HepG2 (cell line): ENCODE measurements around the gene LYRM4. TPM values are rescaled to one million over a fixed set of nuclear protein-coding genes. Genes with fewer than 3 reads are reported as not detected.

Experiments
- ATAC-seq: fragments of 200-7000 bp; cut with Tn5 transposase; 3 replicates; pipeline ENCODE4 v1.9.1; 2020; ENCODE audit warnings: mild to moderate bottlenecking, moderate library complexity
- BruUV-seq: library from RNA; stranded (reverse); fragments of 400-500 nt; replicated peaks from 2 replicates; lab custom pipeline; 2021; lab: Mats Ljungman, UMichigan
- CTCF ChIA-PET: fragments of 300-600 bp; formaldehyde crosslinking; extraction: SDS; loops from one replicate; lab custom pipeline; 2021; ENCODE audit warnings: low total read pairs, inconsistent platforms, low intra/inter-chr PET ratio; lab: Yijun Ruan, JAX
- POLR2A ChIA-PET: fragments of 350-600 bp; sonication (Branson Sonifier 250); formaldehyde crosslinking; loops from one replicate; lab custom pipeline; 2020; ENCODE audit warnings: antibody characterized with exemption, inconsistent platforms; lab: Yijun Ruan, JAX
- DNase-seq: peaks from one replicate; pipeline ENCODE4 v3.0.0-alpha.2; 2015; ENCODE audit warnings: low spot score
- FAIRE-seq: peaks from 3 replicates; lab custom pipeline; 2011; peaks lifted over from hg19 to GRCh38; lab: Jason Lieb, UNC
- H2AFZ ChIP-seq: one replicate; pipeline ENCODE4 v1.6.1; 2011; ENCODE audit warnings: low read length, inconsistent platforms
- H3K27ac ChIP-seq: fragments of 300-600 bp; 3 replicates; pipeline ENCODE4 v1.8.0; 2011; ENCODE audit warnings: mixed run types, mild to moderate bottlenecking, mixed read lengths, low read length, inconsistent platforms; ENCODE audit not compliant: insufficient read depth; ENCODE audit errors: extremely low read length
- H3K27me3 ChIP-seq, 2 experiments: fragments of 200-600 bp in 1 of 2; 2 replicates in 1 of 2; 3 replicates in 1 of 2; pipeline versions ENCODE4 v1.6.0 to v1.8.0; 2011; ENCODE audit warnings: low read length in 2 of 2, mild to moderate bottlenecking in 2 of 2, moderate library complexity in 2 of 2, inconsistent platforms in 1 of 2; ENCODE audit not compliant: insufficient read depth in 2 of 2, control insufficient read depth in 1 of 2
- H3K36me3 ChIP-seq, 2 experiments: fragments of 200-600 bp in 1 of 2; replicated peaks in 1 of 2; 2 replicates in 1 of 2; 3 replicates in 1 of 2; pipeline versions ENCODE4 v1.5.1 to v1.8.0; 2011; ENCODE audit warnings: low read length in 2 of 2, inconsistent platforms in 1 of 2; ENCODE audit not compliant: insufficient read depth in 2 of 2, control insufficient read depth in 1 of 2
- H3K4me1 ChIP-seq: 2 replicates; pipeline ENCODE4 v1.5.1; 2012; ENCODE audit warnings: low read length, inconsistent platforms; ENCODE audit not compliant: insufficient read depth
- H3K4me2 ChIP-seq: 2 replicates; pipeline ENCODE4 v1.6.0; 2011; ENCODE audit warnings: low read depth, low read length, inconsistent platforms
- H3K4me3 ChIP-seq, 3 experiments: fragments of 200-600 bp in 1 of 3; sonication (generic), shearing (Covaris generic) in 1 of 3; replicated peaks in 1 of 3; 2 replicates each; pipeline ENCODE4 v1.5.1; 2011 to 2016; ENCODE audit warnings: low read length in 3 of 3, inconsistent platforms in 2 of 3, low read depth in 2 of 3, mild to moderate bottlenecking in 2 of 3, control low read depth in 1 of 3, mixed read lengths in 1 of 3; ENCODE audit not compliant: insufficient read depth in 1 of 3
- H3K79me2 ChIP-seq: one replicate; pipeline ENCODE4 v1.6.1; 2011; ENCODE audit warnings: low read length, inconsistent platforms; ENCODE audit not compliant: insufficient read depth
- H3K9ac ChIP-seq: 2 replicates; pipeline ENCODE4 v1.6.0; 2011; ENCODE audit warnings: mild to moderate bottlenecking, low read depth, low read length, inconsistent platforms; ENCODE audit not compliant: insufficient read depth
- H3K9me3 ChIP-seq: 2 replicates; pipeline ENCODE4 v1.5.1; 2012; ENCODE audit warnings: mild to moderate bottlenecking, low read length
- H4K20me1 ChIP-seq: 2 replicates; pipeline ENCODE4 v1.6.0; 2011; ENCODE audit warnings: inconsistent platforms, mild to moderate bottlenecking, low read length, moderate library complexity; ENCODE audit not compliant: insufficient read depth
- ADNP ChIP-seq: sonication (generic); formaldehyde crosslinking; IDR thresholded peaks from 2 replicates; pipeline ENCODE4 v1.4.0; 2020; ENCODE audit warnings: missing genetic modification reagents
- AGO1 ChIP-seq: fragments of 200-400 bp; formaldehyde crosslinking; IDR thresholded peaks from 2 replicates; pipeline ENCODE4 v1.6.1; 2017; ENCODE audit warnings: mild to moderate bottlenecking, low read depth, low read length, moderate library complexity; ENCODE audit not compliant: poor library complexity, severe bottlenecking
- FOXC1 ChIP-seq: sonication (generic); formaldehyde crosslinking; IDR thresholded peaks from 2 replicates; pipeline ENCODE4 v1.8.0; 2022; ENCODE audit warnings: mild to moderate bottlenecking, missing genetic modification reagents, borderline replicate concordance
- FOXM1 ChIP-seq: sonication (generic); formaldehyde crosslinking; IDR thresholded peaks from 2 replicates; pipeline ENCODE4 v1.5.0; 2020; ENCODE audit warnings: missing genetic modification reagents
- HDAC1 ChIP-seq: sonication (generic); formaldehyde crosslinking; IDR thresholded peaks from 2 replicates; pipeline ENCODE4 v1.5.1; 2020; ENCODE audit warnings: mild to moderate bottlenecking, missing genetic modification reagents
- HNF4G ChIP-seq, 2 experiments: sonication (generic) in 1 of 2; formaldehyde crosslinking in 1 of 2; IDR thresholded peaks; 2 replicates each; pipeline versions ENCODE4 v1.4.0 to v1.6.1; 2011 to 2020; ENCODE audit warnings: borderline replicate concordance in 2 of 2, low read depth in 2 of 2, mild to moderate bottlenecking in 2 of 2, low read length in 1 of 2, missing genetic modification reagents in 1 of 2, moderate library complexity in 1 of 2
- JUNB ChIP-seq: sonication (generic); formaldehyde crosslinking; IDR thresholded peaks from 2 replicates; pipeline ENCODE4 v1.8.0; 2022; ENCODE audit warnings: missing genetic modification reagents, mild to moderate bottlenecking, borderline replicate concordance
- MED8 ChIP-seq: sonication (generic); formaldehyde crosslinking; IDR thresholded peaks from 2 replicates; pipeline ENCODE4 v1.8.1; 2023; ENCODE audit warnings: mild to moderate bottlenecking, missing genetic modification reagents; ENCODE audit not compliant: insufficient replicate concordance
- PBX3 ChIP-seq: sonication (generic); formaldehyde crosslinking; IDR thresholded peaks from 2 replicates; pipeline ENCODE4 v1.8.1; 2023; ENCODE audit warnings: missing genetic modification reagents, inconsistent platforms, borderline replicate concordance
- RFX3 ChIP-seq: IDR thresholded peaks from 2 replicates; pipeline ENCODE4 v1.6.1; 2016; ENCODE audit warnings: missing biosample characterization, missing genetic modification reagents
- SAP130 ChIP-seq: IDR thresholded peaks from 2 replicates; pipeline ENCODE4 v1.6.1; 2016; ENCODE audit warnings: low read depth
- ZNF503 ChIP-seq: sonication (generic); formaldehyde crosslinking; IDR thresholded peaks from 2 replicates; pipeline ENCODE4 v1.4.0; 2020; ENCODE audit warnings: missing genetic modification reagents
- ZNF598 ChIP-seq: sonication (generic); formaldehyde crosslinking; IDR thresholded peaks from 2 replicates; pipeline ENCODE4 v1.5.1; 2020; ENCODE audit warnings: mild to moderate bottlenecking, missing genetic modification reagents, borderline replicate concordance
- ZNF780A ChIP-seq: sonication (generic); formaldehyde crosslinking; IDR thresholded peaks from 2 replicates; pipeline ENCODE4 v1.8.0; 2022; ENCODE audit warnings: mild to moderate bottlenecking, missing genetic modification reagents, moderate library complexity
- ZZZ3 ChIP-seq: sonication (generic); formaldehyde crosslinking; IDR thresholded peaks from 2 replicates; pipeline ENCODE4 v1.4.0; 2020; ENCODE audit warnings: missing genetic modification reagents, mild to moderate bottlenecking, borderline replicate concordance
- WGBS: methylation state at CpG from one replicate; pipeline ENCODE4 v1.1.6; 2017; ENCODE audit warnings: low lambda C conversion rate; 5-methylcytosine and 5-hydroxymethylcytosine counted together
- in situ Hi-C: cut with HindIII; loops from 2 replicates; pipeline ENCODE4 v1.10.0; 2017; ENCODE audit warnings: low pct_unique_long_range_greater_than_20kb; ENCODE audit not compliant: extremely low pct_ligation_motif_present
- intact Hi-C: fragments of 100-400 bp; cut with micrococcal nuclease; formaldehyde crosslinking; loops from one replicate; pipeline ENCODE4 v1.10.0; 2022; ENCODE audit not compliant: unreplicated experiment
- polyA plus RNA-seq, 8 experiments: library from polyadenylated mRNA; depleted of rRNA in 3 of 8; stranded (reverse) in 7 of 8; unstranded in 1 of 8; fragments of >200 nt; fragmentation: Illumina TruSeq in 4 of 8; extraction: Trizol in 4 of 8; gene quantifications; 2 replicates each; pipeline versions ENCODE4 v1.2.1 to v1.2.3, GENCODE V29; 2011 to 2016; ENCODE audit warnings: low read depth in 4 of 8, missing spikeins in 1 of 8, mixed read lengths in 1 of 8; ENCODE audit not compliant: insufficient read depth in 1 of 8
- total RNA-seq, 5 experiments: library from RNA; depleted of rRNA; stranded (reverse); fragments of >200 nt; fragmentation: Illumina TruSeq; extraction: Trizol; gene quantifications; 2 replicates each; pipeline ENCODE4 v1.2.3, GENCODE V29; 2016; ENCODE audit warnings: low read depth in 1 of 5

The LYRM4 gene
- total and polyA plus RNA-seq, 2 of the 13 experiments (the other 11 are each of a cell fraction or from before 2014, with no cell fraction given): 64.6 to 67.5 TPM

- Histone ChIP-seq H3K4me3 (no peak overlapping the region), H2AFZ (no peak overlapping the region), H3K9me3 (no peaks in the 10 kb centered on the region), H3K9ac (no peak overlapping the region), H4K20me1 (no peaks in the 10 kb centered on the region), H3K79me2 (peaks cover 4% of the 10 kb centered on the region), H3K27ac (no peak overlapping the region), H3K27me3 (no peaks in the 10 kb centered on the region), H3K4me1 (peaks cover 33% of the 10 kb centered on the region), H3K4me2 (no peak overlapping the region), H3K36me3 (peaks cover 9 to 35% of the 10 kb centered on the region in 2 experiments)
- TF ChIP-seq ZZZ3 (CRISPR knock-in tag) (no peak), PBX3 (CRISPR knock-in tag) (no peak)
- ChIA-PET CTCF (no interaction called here), POLR2A (no interaction called here)
- ATAC-seq: no peak
- DNase-seq: no peak
- no peak for FAIRE-seq
- no TSS peak for BruUV-seq
- intact Hi-C loops: no loop called here
- 99% methylated on average over 4 of the region's 4 CpGs for WGBS
- in situ Hi-C loops: no loop called here
Observed at GRCh38 chr6:5237805-5238204, 22.9 kb downstream of the LYRM4 start.

GRCh38 chr6:5235830-5236229 lies 24.9 kb downstream of the LYRM4 start:
- H3K27ac ChIP-seq: peak overlapping the region; percentile 60
- no TSS peak for BruUV-seq
- ATAC-seq (peak; percentile 80), FAIRE-seq (no peak), DNase-seq (peak; percentile 51)
- no peaks in the 10 kb centered on the region for H3K27me3 ChIP-seq
- H3K4me1 ChIP-seq: peaks cover 53% of the 10 kb centered on the region
- no peak overlapping the region for H2AFZ ChIP-seq
- H4K20me1 ChIP-seq: no peaks in the 10 kb centered on the region
- peaks cover 9 to 32% of the 10 kb centered on the region in 2 experiments for H3K36me3 ChIP-seq
- no peak overlapping the region for H3K9ac ChIP-seq
- intact Hi-C loops (no loop called here), in situ Hi-C loops (no loop called here)
- no peaks in the 10 kb centered on the region for H3K9me3 ChIP-seq
- H3K4me3 ChIP-seq: no peak overlapping the region; a peak in 1 of 6 replicates
- 37% methylated on average over 2 of the region's 2 CpGs for WGBS
- peak overlapping the region; percentile 41 for H3K4me2 ChIP-seq
- ChIA-PET CTCF (no interaction called here), POLR2A (interaction anchor here (1.0 kb wide), 1 partner anchor 25 kb away, joined by 5 read pairs; the partner anchor contains the start of genes FARS2 and LYRM4)
- H3K79me2 ChIP-seq: peaks cover 8% of the 10 kb centered on the region
- no peak for TF ChIP-seq MED8
- TF ChIP-seq ZNF598 (CRISPR knock-in tag): no peak
- no peak for TF ChIP-seq ADNP (CRISPR knock-in tag)
- no peak for TF ChIP-seq JUNB (CRISPR knock-in tag)
- no peak for TF ChIP-seq ZNF780A
- peak; percentile 24; the same call in 1 of the 2 replicates for TF ChIP-seq SAP130
- no peak for TF ChIP-seq FOXC1 (CRISPR knock-in tag)
- TF ChIP-seq RFX3 (CRISPR knock-in tag): no peak
- 0 out of 2 replicates have a peak, but pooled peaks have one; percentile 11 for TF ChIP-seq HNF4G (IDR thresholded peaks at IDR 0.05; ENCODE audit: borderline replicate concordance, low read depth, low read length)
- no peak for TF ChIP-seq HNF4G (CRISPR knock-in tag; IDR thresholded peaks at IDR 0.05; ENCODE audit: borderline replicate concordance, low read depth)
- 0 out of 2 replicates have a peak, but pooled peaks have one; percentile 22 for TF ChIP-seq HDAC1
- TF ChIP-seq ZNF503 (CRISPR knock-in tag): no peak
- TF ChIP-seq FOXM1 (CRISPR knock-in tag): no peak
- no peak for TF ChIP-seq AGO1
